Brain microvascular endothelial cell (primary cell): ENCODE measurements around the gene ELP2.
"Not testable (repeated sequence)": the region's sequence is repeated elsewhere in the genome, so short reads cannot be mapped to it uniquely, and the experiment has no call there.

ENCODE experiments used
- DNase-seq: peaks from one replicate; pipeline ENCODE4 v3.0.0-alpha.2; 2020
- H3K27ac ChIP-seq: fragments of 250-450 bp; sonication (Bioruptor Pico); 2 replicates; pipeline ENCODE4 v1.5.1; 2020; ENCODE audit warnings: mild to moderate bottlenecking, moderate library complexity
- H3K27me3 ChIP-seq: fragments of 250-450 bp; sonication (Bioruptor Pico); replicated peaks from 2 replicates; pipeline ENCODE4 v1.5.1; 2020; ENCODE audit warnings: mild to moderate bottlenecking
- H3K36me3 ChIP-seq: fragments of 250-450 bp; sonication (Bioruptor Pico); replicated peaks from 2 replicates; pipeline ENCODE4 v1.5.1; 2020; ENCODE audit warnings: mild to moderate bottlenecking
- H3K4me3 ChIP-seq: 2 replicates; pipeline ENCODE4 v1.5.1; 2011; ENCODE audit warnings: low read depth, mild to moderate bottlenecking, control low read depth, low read length, moderate library complexity
- in situ Hi-C: cut with HindIII; loops from 2 replicates; pipeline ENCODE4 v1.10.0; 2017; ENCODE audit warnings: low sequenced_read_pairs, low pct_ligation_motif_present
- TF ChIP-seq, protein P1 (sequence below): IDR thresholded peaks from 2 replicates; pipeline ENCODE4 v1.5.1; 2011; ENCODE audit warnings: low read depth, mild to moderate bottlenecking, moderate library complexity, low read length, control low read depth, inconsistent platforms; ENCODE audit errors: missing control alignments

The ELP2 gene

DNA sequence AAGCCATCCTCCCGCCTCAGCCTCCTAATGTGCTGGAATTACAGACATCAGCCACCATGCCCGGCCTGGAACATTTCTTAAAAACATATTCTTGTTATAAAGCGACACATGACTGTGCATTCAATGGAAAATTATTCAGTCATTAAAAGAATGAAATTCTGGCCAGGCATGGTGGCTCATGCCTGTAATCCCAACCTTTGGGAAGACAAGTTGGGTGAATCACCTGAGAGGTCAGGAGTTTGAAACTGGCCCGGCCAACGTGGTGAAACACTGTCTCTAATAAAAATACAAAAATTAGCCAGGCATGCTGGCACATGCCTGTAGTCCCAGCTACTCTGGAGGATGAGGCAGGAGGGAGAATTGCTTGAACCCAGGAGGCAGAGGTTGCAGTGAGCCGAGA, 40.7 kb upstream of the ELP2 start:
- in situ Hi-C loops = no loop called here
- TF ChIP-seq, protein P1, sequence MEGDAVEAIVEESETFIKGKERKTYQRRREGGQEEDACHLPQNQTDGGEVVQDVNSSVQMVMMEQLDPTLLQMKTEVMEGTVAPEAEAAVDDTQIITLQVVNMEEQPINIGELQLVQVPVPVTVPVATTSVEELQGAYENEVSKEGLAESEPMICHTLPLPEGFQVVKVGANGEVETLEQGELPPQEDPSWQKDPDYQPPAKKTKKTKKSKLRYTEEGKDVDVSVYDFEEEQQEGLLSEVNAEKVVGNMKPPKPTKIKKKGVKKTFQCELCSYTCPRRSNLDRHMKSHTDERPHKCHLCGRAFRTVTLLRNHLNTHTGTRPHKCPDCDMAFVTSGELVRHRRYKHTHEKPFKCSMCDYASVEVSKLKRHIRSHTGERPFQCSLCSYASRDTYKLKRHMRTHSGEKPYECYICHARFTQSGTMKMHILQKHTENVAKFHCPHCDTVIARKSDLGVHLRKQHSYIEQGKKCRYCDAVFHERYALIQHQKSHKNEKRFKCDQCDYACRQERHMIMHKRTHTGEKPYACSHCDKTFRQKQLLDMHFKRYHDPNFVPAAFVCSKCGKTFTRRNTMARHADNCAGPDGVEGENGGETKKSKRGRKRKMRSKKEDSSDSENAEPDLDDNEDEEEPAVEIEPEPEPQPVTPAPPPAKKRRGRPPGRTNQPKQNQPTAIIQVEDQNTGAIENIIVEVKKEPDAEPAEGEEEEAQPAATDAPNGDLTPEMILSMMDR = no peak
- no peak overlapping the region for H3K4me3 ChIP-seq
- no peak for DNase-seq
- H3K27ac ChIP-seq = no peak overlapping the region
- H3K36me3 ChIP-seq = no peaks in the 10 kb centered on the region
- H3K27me3 ChIP-seq = no peaks in the 10 kb centered on the region

DNA sequence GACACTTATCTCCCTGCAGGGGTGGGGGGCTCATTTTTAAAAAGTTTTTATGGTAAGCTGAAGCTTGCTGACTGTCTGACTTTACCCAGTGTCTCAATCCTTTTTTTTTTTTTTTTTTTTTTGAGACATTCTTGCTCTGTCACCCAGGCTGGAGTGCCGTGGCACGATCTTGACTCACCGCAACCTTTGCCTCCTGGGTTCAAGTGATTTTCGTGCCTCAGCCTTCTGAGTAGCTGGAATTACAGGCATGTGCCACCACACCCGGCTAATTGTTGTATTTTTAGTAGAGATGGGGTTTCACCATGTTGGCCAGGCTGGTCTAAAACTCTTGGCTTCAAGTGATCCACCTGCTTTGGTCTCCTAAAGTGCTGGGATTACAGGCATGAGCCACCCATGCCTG, 37.6 kb upstream of the ELP2 start:
- DNase-seq, in situ Hi-C loops, H3K36me3 ChIP-seq, H3K27ac ChIP-seq, H3K27me3 ChIP-seq, H3K4me3 ChIP-seq: not testable (repeated sequence)

DNA sequence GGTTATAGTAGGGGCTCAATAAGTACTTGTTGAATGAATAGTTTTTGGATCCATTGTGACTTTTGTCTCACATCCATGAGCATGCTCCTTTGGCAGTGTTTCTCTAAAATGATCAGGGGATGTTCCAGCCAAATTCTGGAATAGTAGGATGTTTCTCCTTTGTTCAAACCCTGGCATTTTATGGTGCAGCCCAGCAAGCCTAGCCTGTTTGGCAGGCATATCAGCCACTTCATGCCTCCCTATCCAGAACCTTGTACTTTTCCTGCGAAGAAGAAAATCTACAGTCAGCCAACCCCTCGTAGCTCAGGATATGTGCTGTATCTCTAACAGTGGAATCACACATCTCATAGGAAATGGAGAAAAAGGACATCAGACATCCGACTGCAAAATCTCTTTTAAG, 35.3 kb upstream of the ELP2 start:
- no peak overlapping the region for H3K27ac ChIP-seq
- H3K4me3 ChIP-seq = no peak overlapping the region
- in situ Hi-C loops = no loop called here
- no peaks in the 10 kb centered on the region for H3K27me3 ChIP-seq
- H3K36me3 ChIP-seq = no peaks in the 10 kb centered on the region
- TF ChIP-seq, protein P1 = no peak
- no peak for DNase-seq

DNA sequence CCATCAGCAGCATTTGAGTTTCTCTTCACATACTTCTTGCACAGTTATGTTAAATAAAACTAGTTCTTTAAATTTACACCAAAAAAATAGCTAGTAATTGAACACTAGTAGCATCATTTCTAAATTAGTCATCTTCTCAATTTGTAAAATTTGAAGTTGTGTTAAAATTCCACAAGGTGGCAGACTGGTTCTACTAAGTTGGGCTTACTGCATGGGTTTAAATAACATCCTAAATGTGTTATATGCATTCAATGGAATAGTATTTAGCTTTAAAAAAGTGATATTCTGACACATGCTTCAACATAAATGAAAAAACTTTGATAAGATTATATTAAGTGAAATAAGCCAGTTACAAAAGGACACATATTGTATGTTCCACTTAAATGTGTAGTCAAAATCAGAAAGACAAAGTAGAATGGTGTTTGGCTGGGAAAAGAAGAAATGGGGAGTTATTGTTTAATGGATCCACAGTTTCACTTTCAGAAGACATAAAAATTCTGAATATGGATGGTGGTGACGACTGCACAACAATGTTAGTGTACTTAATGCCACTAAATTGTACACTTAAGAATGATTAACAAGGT, 33.7 kb upstream of the ELP2 start:
- peak; percentile 11 for DNase-seq
- TF ChIP-seq, protein P1 = peak; percentile 46
- Histone ChIP-seq H3K27me3 (no peaks in the 10 kb centered on the region), H3K4me3 (no peak overlapping the region), H3K36me3 (no peaks in the 10 kb centered on the region), H3K27ac (no peak overlapping the region)
- in situ Hi-C loops = no loop called here

DNA sequence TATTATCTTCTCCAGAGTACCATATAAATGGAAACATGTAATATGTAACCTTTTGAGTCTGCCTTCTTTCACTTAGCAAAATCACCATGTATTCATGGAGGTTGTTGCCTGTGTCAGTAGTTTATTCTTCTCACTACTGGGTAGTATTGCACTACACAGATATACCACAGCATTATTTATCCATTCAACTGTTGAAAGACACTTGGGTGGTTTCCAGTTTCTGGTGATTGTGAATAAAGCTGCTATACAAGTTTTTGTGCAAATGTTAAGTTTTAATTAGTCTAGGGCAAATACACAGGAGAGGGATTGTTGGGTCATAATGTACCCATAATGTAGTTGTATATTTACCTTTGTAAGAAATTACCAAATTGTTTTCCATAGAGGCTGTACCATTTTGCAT, 32.7 kb upstream of the ELP2 start:
- Histone ChIP-seq H3K4me3 (no peak overlapping the region), H3K27me3 (no peaks in the 10 kb centered on the region), H3K27ac (no peak overlapping the region), H3K36me3 (no peaks in the 10 kb centered on the region)
- DNase-seq = no peak
- TF ChIP-seq, protein P1 = no peak
- in situ Hi-C loops = no loop called here

DNA sequence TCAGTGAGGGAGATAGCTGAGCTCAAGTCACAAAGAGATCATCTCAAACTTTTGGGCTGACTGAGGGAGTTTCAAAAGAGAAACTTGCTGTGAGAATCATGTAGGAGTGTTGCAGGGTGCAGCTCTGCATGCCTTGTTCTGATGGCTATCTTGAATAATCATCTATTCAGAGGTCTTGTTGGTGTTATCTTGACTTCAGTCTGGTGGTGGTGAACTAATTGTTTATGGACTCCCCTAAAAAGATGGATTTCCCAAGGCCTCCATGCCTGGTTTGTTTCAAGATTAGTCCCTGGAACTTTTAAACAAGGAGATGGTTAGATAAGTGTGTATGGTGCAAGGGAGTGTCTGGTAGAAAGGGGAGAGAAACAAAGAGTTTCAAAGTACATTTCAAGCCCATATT, 30.4 kb upstream of the ELP2 start:
- TF ChIP-seq, protein P1 = no peak
- Histone ChIP-seq H3K27ac (no peak overlapping the region), H3K4me3 (no peak overlapping the region), H3K27me3 (no peaks in the 10 kb centered on the region), H3K36me3 (no peaks in the 10 kb centered on the region)
- DNase-seq = no peak
- in situ Hi-C loops = no loop called here
